Measurements from ENCODE around the gene CREB5. TPM values are rescaled to one million over a fixed set of nuclear protein-coding genes. Genes with fewer than 3 reads are reported as not detected.

The CREB5 gene
- total and polyA plus RNA-seq, 2 of the 13 experiments (the other 11 are each of a cell fraction or from before 2014, with no cell fraction given) = 0.38 to 0.71 TPM

GRCh38 chr7:28674359-28674782, 262.1 kb downstream of the CREB5 start:
- no peak for FAIRE-seq
- ChIA-PET CTCF (ENCODE audit: low intra/inter-chr PET ratio, low total read pairs) (no interaction called here), POLR2A (no interaction called here)
- intact Hi-C loops (cut with micrococcal nuclease; ENCODE audit: unreplicated experiment) = no loop called here
- H4K20me1 ChIP-seq (ENCODE audit: insufficient read depth, low read length) = no peaks in the 10 kb centered on the region
- H3K4me1 ChIP-seq (ENCODE audit: insufficient read depth, low read length) = no peaks in the 10 kb centered on the region; the same call in 1 of the 2 replicates
- BruUV-seq (replicated peaks) = no TSS peak
- 23% methylated on average over 5 of the region's 5 CpGs for WGBS (ENCODE audit: low lambda C conversion rate)
- H2AFZ ChIP-seq (ENCODE audit: low read length) = no peak overlapping the region
- no peaks in the 10 kb centered on the region for H3K79me2 ChIP-seq (ENCODE audit: insufficient read depth, low read length)
- peak; percentile 49; the same call in 1 of the 3 replicates for ATAC-seq
- in situ Hi-C loops (cut with HindIII; ENCODE audit: extremely low pct_ligation_motif_present, low pct_unique_long_range_greater_than_20kb) = no loop called here
- H3K9me3 ChIP-seq (ENCODE audit: low read length) = no peaks in the 10 kb centered on the region
- TF ChIP-seq ELF1 (CRISPR knock-in tag; IDR thresholded peaks at IDR 0.05) (peak; percentile 30; the same call in 1 of the 2 replicates), GABPA (IDR thresholded peaks at IDR 0.05; ENCODE audit: low read depth, low read length) (no peak), GABPA (CRISPR knock-in tag; IDR thresholded peaks at IDR 0.05; ENCODE audit: low read depth) (peak; percentile 21; the same call in 1 of the 2 replicates), FOSL2 (CRISPR knock-in tag; IDR thresholded peaks at IDR 0.05) (0 out of 2 replicates have a peak, but pooled peaks have one; percentile 20), ELF3 (CRISPR knock-in tag; IDR thresholded peaks at IDR 0.05) (peak; percentile 34; the same call in 1 of the 2 replicates), ZNF350 (CRISPR knock-in tag; IDR thresholded peaks at IDR 0.05; ENCODE audit: borderline replicate concordance, low read depth) (no peak)
- no peaks in the 10 kb centered on the region for H3K27me3 ChIP-seq (ENCODE audit: control insufficient read depth in 1 of 2, insufficient read depth in 2 of 2, low read length in 2 of 2)
- no peak overlapping the region for H3K27ac ChIP-seq (ENCODE audit: extremely low read length, insufficient read depth, low read length)
- no peak overlapping the region for H3K4me2 ChIP-seq (ENCODE audit: low read depth, low read length)
- H3K9ac ChIP-seq (ENCODE audit: insufficient read depth, low read depth, low read length) = no peak overlapping the region
- H3K4me3 ChIP-seq (replicated peaks in 1 of 3; ENCODE audit: insufficient read depth in 1 of 3, low read depth in 2 of 3, low read length in 3 of 3) = no peak overlapping the region
- peak; percentile 6 for DNase-seq (ENCODE audit: low spot score)
- H3K36me3 ChIP-seq (replicated peaks in 1 of 2; ENCODE audit: control insufficient read depth in 1 of 2, insufficient read depth in 2 of 2, low read length in 2 of 2) = no peaks in the 10 kb centered on the region

DNA sequence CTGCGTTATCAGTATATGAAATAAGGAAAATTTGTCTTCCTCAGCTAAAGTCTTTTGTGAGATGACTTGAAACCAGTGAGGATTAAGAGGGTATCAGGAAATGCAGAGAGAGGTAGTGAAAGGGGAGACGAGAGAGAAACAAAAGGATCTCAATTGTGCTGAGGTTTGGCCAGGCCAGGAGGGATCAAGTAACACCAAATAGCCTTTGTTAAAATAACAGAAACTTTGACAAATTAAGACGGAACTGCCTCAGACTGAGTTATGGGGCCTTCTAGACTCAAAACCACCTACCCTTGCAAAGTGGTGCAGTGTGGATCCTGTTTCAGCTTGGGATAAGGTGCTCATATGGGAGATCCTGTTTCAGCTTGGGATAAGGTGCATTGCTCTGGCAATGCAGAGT, 263.1 kb downstream of the CREB5 start:
- WGBS (ENCODE audit: low lambda C conversion rate) = 49% methylated on average over 3 of the region's 3 CpGs
- no peaks in the 10 kb centered on the region for H3K36me3 ChIP-seq (replicated peaks in 1 of 2; ENCODE audit: control insufficient read depth in 1 of 2, insufficient read depth in 2 of 2, low read length in 2 of 2)
- FAIRE-seq = no peak
- no peak for ATAC-seq
- H3K9ac ChIP-seq (ENCODE audit: insufficient read depth, low read depth, low read length) = no peak overlapping the region
- no peak overlapping the region for H3K27ac ChIP-seq (ENCODE audit: extremely low read length, insufficient read depth, low read length)
- POLR2A ChIA-PET = no interaction called here
- BruUV-seq (replicated peaks) = no TSS peak
- DNase-seq (ENCODE audit: low spot score) = no peak
- H2AFZ ChIP-seq (ENCODE audit: low read length) = no peak overlapping the region
- intact Hi-C loops (cut with micrococcal nuclease; ENCODE audit: unreplicated experiment) (no loop called here), in situ Hi-C loops (cut with HindIII; ENCODE audit: extremely low pct_ligation_motif_present, low pct_unique_long_range_greater_than_20kb) (no loop called here)
- CTCF ChIA-PET (ENCODE audit: low intra/inter-chr PET ratio, low total read pairs) = no interaction called here
- H3K4me2 ChIP-seq (ENCODE audit: low read depth, low read length) = no peak overlapping the region
- H3K27me3 ChIP-seq (ENCODE audit: control insufficient read depth in 1 of 2, insufficient read depth in 2 of 2, low read length in 2 of 2) = no peaks in the 10 kb centered on the region
- no peaks in the 10 kb centered on the region for H3K79me2 ChIP-seq (ENCODE audit: insufficient read depth, low read length)
- H3K4me3 ChIP-seq (replicated peaks in 1 of 3; ENCODE audit: insufficient read depth in 1 of 3, low read depth in 2 of 3, low read length in 3 of 3) = no peak overlapping the region
- no peaks in the 10 kb centered on the region for H3K9me3 ChIP-seq (ENCODE audit: low read length)
- TF ChIP-seq POLR2AphosphoS5 (IDR thresholded peaks at IDR 0.05; ENCODE audit: low read depth, low read length) (no peak), ZBTB4 (CRISPR knock-in tag; IDR thresholded peaks at IDR 0.05; ENCODE audit: borderline replicate concordance) (no peak), ZNF30 (CRISPR knock-in tag; IDR thresholded peaks at IDR 0.05) (no peak), ZNF644 (CRISPR knock-in tag; IDR thresholded peaks at IDR 0.05; ENCODE audit: low read depth) (no peak), JARID2 (CRISPR knock-in tag; IDR thresholded peaks at IDR 0.05; ENCODE audit: insufficient replicate concordance) (no peak), ZNF350 (CRISPR knock-in tag; IDR thresholded peaks at IDR 0.05; ENCODE audit: borderline replicate concordance, low read depth) (no peak), ZNF572 (CRISPR knock-in tag; IDR thresholded peaks at IDR 0.05) (no peak)
- TF ChIP-seq, protein P1, sequence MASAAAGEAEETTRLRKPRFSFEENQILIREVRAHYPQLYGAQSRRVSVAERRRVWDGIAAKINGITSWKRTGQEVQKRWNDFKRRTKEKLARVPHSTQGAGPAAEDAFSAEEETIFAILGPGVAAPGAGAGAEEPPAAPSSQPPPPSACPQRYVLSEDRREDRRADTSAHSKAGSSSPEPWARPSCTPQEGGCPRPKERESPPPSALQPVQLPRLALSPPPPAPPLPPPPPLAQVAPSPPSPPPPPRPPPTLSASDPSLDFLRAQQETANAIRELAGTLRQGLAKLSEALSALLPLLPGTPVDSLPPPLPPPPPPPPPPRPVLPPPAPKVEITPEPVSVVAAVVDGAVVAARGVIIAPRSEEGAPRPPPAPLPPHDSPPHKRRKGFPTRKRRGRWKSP (CRISPR knock-in tag; IDR thresholded peaks at IDR 0.05) = no peak
- H3K4me1 ChIP-seq (ENCODE audit: insufficient read depth, low read length) = no peaks in the 10 kb centered on the region; the same call in 1 of the 2 replicates
- no peaks in the 10 kb centered on the region for H4K20me1 ChIP-seq (ENCODE audit: insufficient read depth, low read length)
